ENCODE results near the gene OOSP2. TPM values are rescaled to one million over a fixed set of nuclear protein-coding genes. Genes with fewer than 3 reads are reported as not detected.
A peak's percentile ranks its signal among the peaks of the same experiment; 100 is the strongest.

Gene OOSP2
- total and polyA plus RNA-seq, 5 donors: not detected

- H3K9me3 ChIP-seq (ENCODE audit: control insufficient read depth, low read length): peaks cover 2% of the 10 kb centered on the region
- no peaks in the 10 kb centered on the region for H3K27me3 ChIP-seq (ENCODE audit: control insufficient read depth, insufficient read depth)
- DNase-seq (no peak), ATAC-seq (no peak)
- no peak overlapping the region for H3K4me3 ChIP-seq (ENCODE audit: low read length)
- H3K4me1 ChIP-seq (ENCODE audit: control insufficient read depth, insufficient read depth, low read length): no peaks in the 10 kb centered on the region
- no peak overlapping the region for H3K27ac ChIP-seq (ENCODE audit: low read length)
- WGBS: 56% methylated on average over 3 of the region's 3 CpGs
- intact Hi-C loops (cut with DNase I): no loop called here
Observed at GRCh38 chr11:60080535-60080934, 40.3 kb downstream of the OOSP2 start.

GRCh38 chr11:60084631-60085273 lies 44.5 kb downstream of the OOSP2 start:
- H3K4me3 ChIP-seq (ENCODE audit: low read length): no peak overlapping the region
- DNase-seq (no peak), ATAC-seq (no peak)
- no peaks in the 10 kb centered on the region for H3K9me3 ChIP-seq (ENCODE audit: control insufficient read depth, low read length)
- no peaks in the 10 kb centered on the region for H3K27me3 ChIP-seq (ENCODE audit: control insufficient read depth, insufficient read depth)
- 72% methylated on average over 3 of the region's 3 CpGs for WGBS
- intact Hi-C loops (cut with DNase I): no loop called here
- H3K27ac ChIP-seq (ENCODE audit: low read length): no peak overlapping the region
- no peaks in the 10 kb centered on the region for H3K4me1 ChIP-seq (ENCODE audit: control insufficient read depth, insufficient read depth, low read length)

- Histone ChIP-seq H3K9me3 (ENCODE audit: control insufficient read depth, low read length) (no peaks in the 10 kb centered on the region), H3K4me1 (ENCODE audit: control insufficient read depth, insufficient read depth, low read length) (no peaks in the 10 kb centered on the region), H3K27ac (ENCODE audit: low read length) (no peak overlapping the region), H3K27me3 (ENCODE audit: control insufficient read depth, insufficient read depth) (no peaks in the 10 kb centered on the region), H3K4me3 (ENCODE audit: low read length) (no peak overlapping the region)
- 71% methylated on average over 2 of the region's 2 CpGs for WGBS
- ATAC-seq (no peak), DNase-seq (no peak)
- intact Hi-C loops (cut with DNase I): no loop called here
Observed at GRCh38 chr11:60085909-60086308, 45.7 kb downstream of the OOSP2 start.

- Histone ChIP-seq H3K9me3 (ENCODE audit: control insufficient read depth, low read length) (no peaks in the 10 kb centered on the region), H3K27me3 (ENCODE audit: control insufficient read depth, insufficient read depth) (no peaks in the 10 kb centered on the region), H3K4me3 (ENCODE audit: low read length) (no peak overlapping the region), H3K4me1 (ENCODE audit: control insufficient read depth, insufficient read depth, low read length) (no peaks in the 10 kb centered on the region), H3K27ac (ENCODE audit: low read length) (no peak overlapping the region)
- intact Hi-C loops (cut with DNase I): no loop called here
- DNase-seq (no peak), ATAC-seq (peak in 1 of 2 donors; percentile 66)
- 55% methylated on average over 1 of the region's 1 CpG for WGBS
Observed at GRCh38 chr11:60087239-60087638, 47.0 kb downstream of the OOSP2 start.

- Histone ChIP-seq H3K4me3 (ENCODE audit: low read length) (no peak within 1 kb of the TSS), H3K4me1 (ENCODE audit: control insufficient read depth, insufficient read depth, low read length) (no peaks in the 10 kb centered on the region), H3K9me3 (ENCODE audit: control insufficient read depth, low read length) (no peaks in the 10 kb centered on the region), H3K27me3 (ENCODE audit: control insufficient read depth, insufficient read depth) (no peaks in the 10 kb centered on the region), H3K27ac (ENCODE audit: low read length) (no peak within 1 kb of the TSS)
- intact Hi-C loops (cut with DNase I): no loop called here
- WGBS: 86% methylated on average over 1 of the region's 1 CpG
- ATAC-seq: no peak
- DNase-seq: no peak
Observed at GRCh38 chr11:60088364-60088763, 48.2 kb downstream of the OOSP2 start, which contains the start of gene MS4A2. Gene MS4A2 (plus strand): TSS chr11:60088664. CDS start chr11:60088766, 102 bp downstream.

- 71% methylated on average over 4 of the region's 4 CpGs for WGBS
- no peak overlapping the region for H3K4me3 ChIP-seq (ENCODE audit: low read length)
- H3K27me3 ChIP-seq (ENCODE audit: control insufficient read depth, insufficient read depth): no peaks in the 10 kb centered on the region
- no peaks in the 10 kb centered on the region for H3K4me1 ChIP-seq (ENCODE audit: control insufficient read depth, insufficient read depth, low read length)
- intact Hi-C loops (cut with DNase I): loop anchor here in 1 of 4 donors (5.0 kb wide), 1 partner anchor 157 kb away; no protein-coding TSS in a partner anchor
- no peaks in the 10 kb centered on the region for H3K9me3 ChIP-seq (ENCODE audit: control insufficient read depth, low read length)
- ATAC-seq (no peak), DNase-seq (no peak)
- H3K27ac ChIP-seq (ENCODE audit: low read length): no peak overlapping the region
Observed at GRCh38 chr11:60095477-60096120, 55.4 kb downstream of the OOSP2 start.

GRCh38 chr11:60097189-60097588 lies 57.0 kb downstream of the OOSP2 start:
- H3K4me3 ChIP-seq (ENCODE audit: low read length): no peak overlapping the region
- no peaks in the 10 kb centered on the region for H3K9me3 ChIP-seq (ENCODE audit: control insufficient read depth, low read length)
- DNase-seq (no peak), ATAC-seq (no peak)
- intact Hi-C loops (cut with DNase I): loop anchor here in 1 of 4 donors (5.0 kb wide), 1 partner anchor 155 kb away; no protein-coding TSS in a partner anchor
- H3K4me1 ChIP-seq (ENCODE audit: control insufficient read depth, insufficient read depth, low read length): no peaks in the 10 kb centered on the region
- no peak overlapping the region for H3K27ac ChIP-seq (ENCODE audit: low read length)
- 79% methylated on average over 1 of the region's 1 CpG for WGBS
- no peaks in the 10 kb centered on the region for H3K27me3 ChIP-seq (ENCODE audit: control insufficient read depth, insufficient read depth)

Other genes starting within 250 kb of the OOSP2 start
- gene MRPL16, start 229.6 kb upstream of the OOSP2 start, total RNA-seq: 10 to 100 TPM; 53.7 to 82.6 (median 70.1) TPM
- gene MRPL16, start 229.6 kb upstream of the OOSP2 start, polyA plus RNA-seq: 150 TPM
- gene CBLIF, start 194.9 kb upstream of the OOSP2 start, total RNA-seq: not detected
- gene CBLIF, start 194.9 kb upstream of the OOSP2 start, polyA plus RNA-seq: not detected
- not detected for gene TCN1, start 173.9 kb upstream of the OOSP2 start, total RNA-seq
- not detected for gene TCN1, start 173.9 kb upstream of the OOSP2 start, polyA plus RNA-seq
- not detected for gene OOSP3, start 161.6 kb upstream of the OOSP2 start, total RNA-seq
- not detected for gene OOSP3, start 161.6 kb upstream of the OOSP2 start, polyA plus RNA-seq
- not detected for gene OOSP1, start 102.0 kb upstream of the OOSP2 start, total RNA-seq
- 0.16 TPM for gene OOSP1, start 102.0 kb upstream of the OOSP2 start, polyA plus RNA-seq
- gene OOSP4A, start 76.4 kb upstream of the OOSP2 start, total RNA-seq: not detected
- not detected for gene OOSP4A, start 76.4 kb upstream of the OOSP2 start, polyA plus RNA-seq
- gene OOSP4B, start 23.2 kb upstream of the OOSP2 start, total RNA-seq: not detected
- not detected for gene OOSP4B, start 23.2 kb upstream of the OOSP2 start, polyA plus RNA-seq
- gene MS4A3, start 16.3 kb downstream of the OOSP2 start, total RNA-seq: not detected
- gene MS4A3, start 16.3 kb downstream of the OOSP2 start, polyA plus RNA-seq: not detected
- gene MS4A2, start 48.3 kb downstream of the OOSP2 start, total RNA-seq: under 1 TPM; 0.37 to 0.97 (median 0.65) TPM
- 0.09 TPM for gene MS4A2, start 48.3 kb downstream of the OOSP2 start, polyA plus RNA-seq
- 10 to 100 TPM; 63.0 to 99.0 (median 82.8) TPM for gene MS4A6A, start 142.7 kb downstream of the OOSP2 start, total RNA-seq
- gene MS4A6A, start 142.7 kb downstream of the OOSP2 start, polyA plus RNA-seq: 16.5 TPM
- gene MS4A4E, start 202.7 kb downstream of the OOSP2 start, total RNA-seq: 1 to 10 TPM in 3 of 4 donors, under 1 TPM in 1; 0.85 to 2.5 (median 1.3) TPM
- gene MS4A4E, start 202.7 kb downstream of the OOSP2 start, polyA plus RNA-seq: 0.27 TPM
- gene MS4A4A, start 240.3 kb downstream of the OOSP2 start, total RNA-seq: 10 to 100 TPM; 12.6 to 21.5 (median 20.1) TPM
- gene MS4A4A, start 240.3 kb downstream of the OOSP2 start, polyA plus RNA-seq: 5.1 TPM

Measured in right cardiac atrium (tissue), 5 donors.